HUDEP-2 (cell line): ENCODE data around the gene QKI.
"Not testable (repeated sequence)": the region's sequence is repeated elsewhere in the genome, so short reads cannot be mapped to it uniquely, and the experiment has no call there.

Source experiments
- DNase-seq, 76 experiments: peaks; one replicate each; lab custom pipeline; 2025; ENCODE audit not compliant: unreplicated experiment in 76 of 76; lab: John Stamatoyannopoulos, UW

The QKI gene

GRCh38 chr6:163470611-163471010 is 56.1 kb downstream of the QKI start:
- DNase-seq: no peak

GRCh38 chr6:163474581-163474980 is 60.1 kb downstream of the QKI start:
- no peak for DNase-seq

GRCh38 chr6:163476946-163477345 is 62.4 kb downstream of the QKI start:
- DNase-seq: not testable (repeated sequence)

- no peak for DNase-seq
Observed at GRCh38 chr6:163483107-163483506, 68.6 kb downstream of the QKI start.

- DNase-seq: no peak
Observed at GRCh38 chr6:163485388-163485851, 70.9 kb downstream of the QKI start.

- no peak for DNase-seq
Observed at GRCh38 chr6:163486821-163487220, 72.3 kb downstream of the QKI start.

GRCh38 chr6:163487606-163488005 is 73.1 kb downstream of the QKI start:
- DNase-seq: no peak

GRCh38 chr6:163489584-163489983 is 75.1 kb downstream of the QKI start:
- no peak for DNase-seq

- no peak for DNase-seq
Observed at GRCh38 chr6:163490826-163491577, 76.5 kb downstream of the QKI start.

- no peak for DNase-seq
Observed at GRCh38 chr6:163491737-163492300, 77.3 kb downstream of the QKI start.

- DNase-seq: no peak
Observed at GRCh38 chr6:163494279-163494727, 79.8 kb downstream of the QKI start.

- DNase-seq: no peak
Observed at GRCh38 chr6:163496205-163496604, 81.7 kb downstream of the QKI start.

GRCh38 chr6:163500105-163500504 is 85.6 kb downstream of the QKI start:
- no peak for DNase-seq

- no peak for DNase-seq
Observed at GRCh38 chr6:163501026-163501425, 86.5 kb downstream of the QKI start.

GRCh38 chr6:163501439-163501838 is 86.9 kb downstream of the QKI start:
- no peak for DNase-seq

GRCh38 chr6:163504984-163505640 is 90.6 kb downstream of the QKI start:
- no peak for DNase-seq

GRCh38 chr6:163507965-163508364 is 93.4 kb downstream of the QKI start:
- DNase-seq: no peak

GRCh38 chr6:163513003-163513402 is 98.5 kb downstream of the QKI start:
- DNase-seq: no peak

- DNase-seq: peak in 7 of 76 experiments; percentile 2 to 21 (median 13)
Observed at GRCh38 chr6:163513570-163514166, 99.2 kb downstream of the QKI start.

- DNase-seq: no peak
Observed at GRCh38 chr6:163516908-163517307, 102.4 kb downstream of the QKI start.

- no peak for DNase-seq
Observed at GRCh38 chr6:163520956-163521355, 106.4 kb downstream of the QKI start.
